ENCODE results near the gene SLC25A3. TPM values are rescaled to one million over a fixed set of nuclear protein-coding genes. Genes with fewer than 3 reads are reported as not detected.

SLC25A3 gene
- total and polyA plus RNA-seq, 9 of the 15 experiments (the other 6 are each of a cell fraction or from before 2014, with no cell fraction given): 264 to 766 (median 495) TPM

DNA sequence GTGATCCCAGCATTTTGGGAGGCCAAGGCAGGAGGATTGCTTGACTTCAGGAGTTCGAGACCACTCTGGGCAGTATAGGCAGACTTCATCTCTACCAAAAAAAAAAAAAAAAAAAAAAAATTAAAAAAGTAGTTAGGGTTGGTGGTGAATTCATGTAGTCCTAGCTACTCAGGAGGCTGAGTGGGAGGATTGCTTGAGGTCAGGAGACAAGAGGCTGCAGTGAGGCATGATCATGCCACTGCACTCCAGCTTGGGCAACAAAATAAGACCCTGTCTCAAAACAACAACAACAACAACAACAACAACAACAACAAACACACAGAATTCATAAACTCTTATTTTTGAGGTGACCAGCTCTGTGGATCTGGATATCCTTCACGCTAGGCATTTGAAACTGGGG lies 17.1 kb downstream of the SLC25A3 start:
- H4K20me1 ChIP-seq (replicated peaks; ENCODE audit: control insufficient read depth, insufficient read depth, low read length): no peaks in the 10 kb centered on the region
- in situ Hi-C loops (cut with MboI) (no loop called here), intact Hi-C loops (cut with micrococcal nuclease) (no loop called here)
- peak overlapping the region in 1 of 2 experiments; percentile 26; a peak in 1 of 4 replicates for H3K9ac ChIP-seq (ENCODE audit: insufficient read depth in 1 of 2, low read depth in 2 of 2, low read length in 2 of 2)
- H3K9me1 ChIP-seq (ENCODE audit: control insufficient read depth, insufficient read depth, low read length): no peaks in the 10 kb centered on the region
- TF ChIP-seq TRIM24 (IDR thresholded peaks at IDR 0.05) (no peak), ZNF274 (IDR thresholded peaks at IDR 0.05; ENCODE audit: borderline replicate concordance, low read depth, low read length) (no peak), MTA2 (IDR thresholded peaks at IDR 0.05; ENCODE audit: low read depth) (no peak), SMAD2 (IDR thresholded peaks at IDR 0.05; ENCODE audit: low read depth, low read length) (no peak), RBM14 (IDR thresholded peaks at IDR 0.05; ENCODE audit: borderline replicate concordance, insufficient read depth, low read depth, low read length) (no peak), CHD1 (IDR thresholded peaks at IDR 0.05; ENCODE audit: low read length) (no peak), KLF10 (CRISPR knock-in tag; IDR thresholded peaks at IDR 0.05) (no peak), ZNF133 (CRISPR knock-in tag; IDR thresholded peaks at IDR 0.05) (no peak), PHTF2 (CRISPR knock-in tag; IDR thresholded peaks at IDR 0.05) (no peak), KDM5B (IDR thresholded peaks at IDR 0.05; ENCODE audit: insufficient replicate concordance, low read depth, low read length) (no peak)
- TF ChIP-seq, protein P1, sequence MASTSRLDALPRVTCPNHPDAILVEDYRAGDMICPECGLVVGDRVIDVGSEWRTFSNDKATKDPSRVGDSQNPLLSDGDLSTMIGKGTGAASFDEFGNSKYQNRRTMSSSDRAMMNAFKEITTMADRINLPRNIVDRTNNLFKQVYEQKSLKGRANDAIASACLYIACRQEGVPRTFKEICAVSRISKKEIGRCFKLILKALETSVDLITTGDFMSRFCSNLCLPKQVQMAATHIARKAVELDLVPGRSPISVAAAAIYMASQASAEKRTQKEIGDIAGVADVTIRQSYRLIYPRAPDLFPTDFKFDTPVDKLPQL (IDR thresholded peaks at IDR 0.05; ENCODE audit: extremely low read depth, insufficient read length): no peak
- TF ChIP-seq, protein P2, sequence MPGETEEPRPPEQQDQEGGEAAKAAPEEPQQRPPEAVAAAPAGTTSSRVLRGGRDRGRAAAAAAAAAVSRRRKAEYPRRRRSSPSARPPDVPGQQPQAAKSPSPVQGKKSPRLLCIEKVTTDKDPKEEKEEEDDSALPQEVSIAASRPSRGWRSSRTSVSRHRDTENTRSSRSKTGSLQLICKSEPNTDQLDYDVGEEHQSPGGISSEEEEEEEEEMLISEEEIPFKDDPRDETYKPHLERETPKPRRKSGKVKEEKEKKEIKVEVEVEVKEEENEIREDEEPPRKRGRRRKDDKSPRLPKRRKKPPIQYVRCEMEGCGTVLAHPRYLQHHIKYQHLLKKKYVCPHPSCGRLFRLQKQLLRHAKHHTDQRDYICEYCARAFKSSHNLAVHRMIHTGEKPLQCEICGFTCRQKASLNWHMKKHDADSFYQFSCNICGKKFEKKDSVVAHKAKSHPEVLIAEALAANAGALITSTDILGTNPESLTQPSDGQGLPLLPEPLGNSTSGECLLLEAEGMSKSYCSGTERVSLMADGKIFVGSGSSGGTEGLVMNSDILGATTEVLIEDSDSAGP (CRISPR knock-in tag; IDR thresholded peaks at IDR 0.05): no peak
- TF ChIP-seq, protein P3, sequence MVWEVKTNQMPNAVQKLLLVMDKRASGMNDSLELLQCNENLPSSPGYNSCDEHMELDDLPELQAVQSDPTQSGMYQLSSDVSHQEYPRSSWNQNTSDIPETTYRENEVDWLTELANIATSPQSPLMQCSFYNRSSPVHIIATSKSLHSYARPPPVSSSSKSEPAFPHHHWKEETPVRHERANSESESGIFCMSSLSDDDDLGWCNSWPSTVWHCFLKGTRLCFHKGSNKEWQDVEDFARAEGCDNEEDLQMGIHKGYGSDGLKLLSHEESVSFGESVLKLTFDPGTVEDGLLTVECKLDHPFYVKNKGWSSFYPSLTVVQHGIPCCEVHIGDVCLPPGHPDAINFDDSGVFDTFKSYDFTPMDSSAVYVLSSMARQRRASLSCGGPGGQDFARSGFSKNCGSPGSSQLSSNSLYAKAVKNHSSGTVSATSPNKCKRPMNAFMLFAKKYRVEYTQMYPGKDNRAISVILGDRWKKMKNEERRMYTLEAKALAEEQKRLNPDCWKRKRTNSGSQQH (CRISPR knock-in tag; IDR thresholded peaks at IDR 0.05): no peak
- TF ChIP-seq, protein P4, sequence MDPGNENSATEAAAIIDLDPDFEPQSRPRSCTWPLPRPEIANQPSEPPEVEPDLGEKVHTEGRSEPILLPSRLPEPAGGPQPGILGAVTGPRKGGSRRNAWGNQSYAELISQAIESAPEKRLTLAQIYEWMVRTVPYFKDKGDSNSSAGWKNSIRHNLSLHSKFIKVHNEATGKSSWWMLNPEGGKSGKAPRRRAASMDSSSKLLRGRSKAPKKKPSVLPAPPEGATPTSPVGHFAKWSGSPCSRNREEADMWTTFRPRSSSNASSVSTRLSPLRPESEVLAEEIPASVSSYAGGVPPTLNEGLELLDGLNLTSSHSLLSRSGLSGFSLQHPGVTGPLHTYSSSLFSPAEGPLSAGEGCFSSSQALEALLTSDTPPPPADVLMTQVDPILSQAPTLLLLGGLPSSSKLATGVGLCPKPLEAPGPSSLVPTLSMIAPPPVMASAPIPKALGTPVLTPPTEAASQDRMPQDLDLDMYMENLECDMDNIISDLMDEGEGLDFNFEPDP (CRISPR knock-in tag; IDR thresholded peaks at IDR 0.05): no peak
- no peaks in the 10 kb centered on the region; a peak in 1 of 5 replicates for H3K4me1 ChIP-seq (replicated peaks in 1 of 2; ENCODE audit: control insufficient read depth in 2 of 2, insufficient read depth in 2 of 2, low read length in 2 of 2)
- no peak overlapping the region for H3K4me2 ChIP-seq (ENCODE audit: insufficient read depth, low read length)
- CTCF ChIA-PET (ENCODE audit: low intra/inter-chr PET ratio): no interaction called here
- POLR2A ChIA-PET: interaction anchor here (9.6 kb wide), 1 partner anchor 15 kb away, joined by 96 read pairs; the partner anchor contains the start of gene SLC25A3
- no TSS peak for BruUV-seq (replicated peaks)
- WGBS (ENCODE audit: insufficient coverage, low coverage, missing lambda C conversion rate): 45% methylated on average over 2 of the region's 2 CpGs
- no peaks in the 10 kb centered on the region for H3K79me2 ChIP-seq (ENCODE audit: control insufficient read depth, insufficient read depth, low read length)
- no peak overlapping the region for H3K4me3 ChIP-seq
- H3K9me3 ChIP-seq (replicated peaks; ENCODE audit: control insufficient read depth, insufficient read depth, low read depth, low read length): no peaks in the 10 kb centered on the region
- DNase-seq (ENCODE audit: extremely low read depth in 1 of 4, low spot score in 3 of 4) (no peak), ATAC-seq (no peak), FAIRE-seq (no peak)
- H2AFZ ChIP-seq (ENCODE audit: low read depth, low read length): no peak overlapping the region
- H3K27ac ChIP-seq (ENCODE audit: extremely low read depth, low read depth, low read length): no peak overlapping the region
- no peaks in the 10 kb centered on the region for H3K36me3 ChIP-seq (ENCODE audit: control insufficient read depth, insufficient read depth, low read length)
- no peaks in the 10 kb centered on the region for H3K27me3 ChIP-seq (ENCODE audit: control insufficient read depth in 2 of 2, insufficient read depth in 2 of 2, low read length in 2 of 2)

Measured in K562 (cell line).